AML-193 (cell line): Measurements from ENCODE around the gene CHAT.

ENCODE experiments used
- DNase-seq, 2 experiments: peaks; one replicate each; lab custom pipeline; 2025; lab: John Stamatoyannopoulos, UW

CHAT gene

GRCh38 chr10:49631975-49632374 is 18.1 kb downstream of the CHAT start:
- DNase-seq: no peak

- DNase-seq: no peak
Observed at GRCh38 chr10:49632406-49633317, 18.8 kb downstream of the CHAT start.

GRCh38 chr10:49633327-49634068 is 19.7 kb downstream of the CHAT start:
- DNase-seq: no peak

- DNase-seq: no peak
Observed at GRCh38 chr10:49634069-49634660, 20.3 kb downstream of the CHAT start.

GRCh38 chr10:49642311-49642710 is 28.5 kb downstream of the CHAT start:
- DNase-seq: no peak

- DNase-seq: no peak
Observed at GRCh38 chr10:49643241-49644034, 29.6 kb downstream of the CHAT start.

- no peak for DNase-seq
Observed at GRCh38 chr10:49644035-49644646, 30.3 kb downstream of the CHAT start.

GRCh38 chr10:49645417-49645816 is 31.6 kb downstream of the CHAT start:
- no peak for DNase-seq

- peak; percentile 59 to 68 for DNase-seq
Observed at GRCh38 chr10:49645871-49646870, 32.3 kb downstream of the CHAT start.

GRCh38 chr10:49647554-49647953 is 33.7 kb downstream of the CHAT start:
- no peak for DNase-seq

GRCh38 chr10:49647985-49648795 is 34.4 kb downstream of the CHAT start:
- DNase-seq: no peak

GRCh38 chr10:49649294-49649693 is 35.5 kb downstream of the CHAT start:
- no peak for DNase-seq

GRCh38 chr10:49649936-49650723 is 36.3 kb downstream of the CHAT start:
- DNase-seq: no peak

GRCh38 chr10:49650724-49651034 is 36.8 kb downstream of the CHAT start:
- no peak for DNase-seq

- no peak for DNase-seq
Observed at GRCh38 chr10:49651039-49651835, 37.4 kb downstream of the CHAT start.

GRCh38 chr10:49651917-49652316 is 38.1 kb downstream of the CHAT start:
- no peak for DNase-seq

GRCh38 chr10:49652421-49653272 is 38.8 kb downstream of the CHAT start:
- no peak for DNase-seq
